Spleen (tissue), 7 donors: ENCODE measurements around the gene AKAP6.

Experiments
- POLR2A ChIP-seq, 3 donors: fragments of 450-650 bp; IDR thresholded peaks; one replicate each; pipeline ENCODE4 v1.5.1; 2017; ENCODE audit warnings: antibody characterized with exemption in 3 of 3, mild to moderate bottlenecking in 1 of 3
- TF ChIP-seq, protein P1 (sequence below), 11 experiments: fragments of 200-600 bp in 7 of 11; fragments of 450-650 bp in 4 of 11; sonication (generic) in 4 of 11; IDR thresholded peaks in 8 of 11; conservative IDR thresholded peaks in 3 of 11; 1 replicate in 7 of 11; 2 replicates in 4 of 11; pipeline versions ENCODE4 v1.4.0 to v1.8.0; 2016 to 2021; ENCODE audit warnings: antibody characterized with exemption in 11 of 11, inconsistent platforms in 4 of 11, mild to moderate bottlenecking in 1 of 11
- donor health status: DM: no; HTN: no; CAD: no; lungs with moderate emphysema.
- donor health status: DM: no; HTN: no; CAD: no.
- donor health status: DM: no; HTN: no; CAD: no.

DNA sequence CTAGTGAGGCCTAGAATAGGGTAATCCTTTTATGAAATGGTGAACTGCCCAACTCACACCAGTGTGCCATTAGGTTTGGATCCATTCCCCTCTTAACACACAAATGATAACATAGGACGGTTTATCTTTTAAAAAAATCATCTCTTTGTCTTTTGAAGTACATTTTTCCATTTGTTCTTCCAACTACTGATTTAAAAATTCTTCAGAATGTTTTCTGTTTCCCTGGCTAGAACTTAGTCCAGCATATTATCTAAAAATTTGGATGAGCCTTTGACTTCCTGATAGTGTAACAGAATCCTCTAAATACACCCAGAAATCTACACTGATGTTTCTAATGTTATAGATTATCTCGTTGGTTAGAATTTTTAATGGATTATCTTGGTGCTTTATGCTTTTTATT, 359.8 kb downstream of the AKAP6 start:
- TF ChIP-seq, protein P1, sequence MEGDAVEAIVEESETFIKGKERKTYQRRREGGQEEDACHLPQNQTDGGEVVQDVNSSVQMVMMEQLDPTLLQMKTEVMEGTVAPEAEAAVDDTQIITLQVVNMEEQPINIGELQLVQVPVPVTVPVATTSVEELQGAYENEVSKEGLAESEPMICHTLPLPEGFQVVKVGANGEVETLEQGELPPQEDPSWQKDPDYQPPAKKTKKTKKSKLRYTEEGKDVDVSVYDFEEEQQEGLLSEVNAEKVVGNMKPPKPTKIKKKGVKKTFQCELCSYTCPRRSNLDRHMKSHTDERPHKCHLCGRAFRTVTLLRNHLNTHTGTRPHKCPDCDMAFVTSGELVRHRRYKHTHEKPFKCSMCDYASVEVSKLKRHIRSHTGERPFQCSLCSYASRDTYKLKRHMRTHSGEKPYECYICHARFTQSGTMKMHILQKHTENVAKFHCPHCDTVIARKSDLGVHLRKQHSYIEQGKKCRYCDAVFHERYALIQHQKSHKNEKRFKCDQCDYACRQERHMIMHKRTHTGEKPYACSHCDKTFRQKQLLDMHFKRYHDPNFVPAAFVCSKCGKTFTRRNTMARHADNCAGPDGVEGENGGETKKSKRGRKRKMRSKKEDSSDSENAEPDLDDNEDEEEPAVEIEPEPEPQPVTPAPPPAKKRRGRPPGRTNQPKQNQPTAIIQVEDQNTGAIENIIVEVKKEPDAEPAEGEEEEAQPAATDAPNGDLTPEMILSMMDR (IDR thresholded peaks at IDR 0.05 in 8 of 11, conservative IDR thresholded peaks at IDR 0.05 in 3 of 11): no peak
- TF ChIP-seq POLR2A (IDR thresholded peaks at IDR 0.05): no peak
